ENCODE results near the gene MRPL53.

DNA sequence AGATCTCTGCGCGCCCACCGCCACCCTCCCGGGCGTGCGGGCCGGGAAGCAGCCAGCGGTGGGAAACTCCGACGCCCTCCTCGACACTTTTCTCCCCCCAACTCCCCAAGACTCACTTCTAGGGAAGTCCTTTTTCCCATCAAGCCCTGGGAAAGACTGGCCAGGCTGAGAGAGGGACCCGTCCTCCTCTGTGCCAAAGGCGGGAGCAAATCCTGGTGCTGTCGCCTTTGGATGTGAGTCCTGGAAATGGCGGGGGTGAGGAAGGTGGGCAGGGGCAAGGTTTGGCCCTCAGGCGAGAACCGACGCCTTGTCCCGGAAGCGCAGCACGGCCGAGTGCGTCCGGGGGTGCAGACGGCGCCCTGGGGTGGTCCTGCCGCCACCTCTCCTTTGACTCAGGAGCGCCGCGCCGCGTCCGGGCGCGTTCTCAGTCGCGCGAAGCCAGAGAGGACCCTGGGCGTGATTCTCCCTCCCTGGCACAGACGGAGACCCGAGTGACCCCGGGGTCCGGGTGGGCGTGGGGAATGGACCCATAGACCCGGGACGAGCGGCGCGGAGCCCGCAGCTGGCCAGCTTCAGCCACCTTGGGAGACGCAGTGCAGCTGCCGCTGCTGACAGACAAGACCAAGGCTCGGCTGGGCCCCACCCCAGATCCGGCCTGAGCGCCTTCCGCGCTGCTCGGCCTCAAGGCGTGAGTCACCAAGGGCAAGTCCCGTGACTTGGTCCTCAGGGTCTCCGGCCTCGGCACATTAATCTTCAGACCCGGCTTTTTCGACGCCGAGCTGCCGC, 30.4 kb upstream of the MRPL53 start:
- TF ChIP-seq CTCF (IDR thresholded peaks at IDR 0.05), result no peak
- TF ChIP-seq JUN (CRISPR knock-in tag; IDR thresholded peaks at IDR 0.05), result no peak
- TF ChIP-seq CREM (CRISPR knock-in tag; IDR thresholded peaks at IDR 0.05), result no peak
- TF ChIP-seq, protein P1, sequence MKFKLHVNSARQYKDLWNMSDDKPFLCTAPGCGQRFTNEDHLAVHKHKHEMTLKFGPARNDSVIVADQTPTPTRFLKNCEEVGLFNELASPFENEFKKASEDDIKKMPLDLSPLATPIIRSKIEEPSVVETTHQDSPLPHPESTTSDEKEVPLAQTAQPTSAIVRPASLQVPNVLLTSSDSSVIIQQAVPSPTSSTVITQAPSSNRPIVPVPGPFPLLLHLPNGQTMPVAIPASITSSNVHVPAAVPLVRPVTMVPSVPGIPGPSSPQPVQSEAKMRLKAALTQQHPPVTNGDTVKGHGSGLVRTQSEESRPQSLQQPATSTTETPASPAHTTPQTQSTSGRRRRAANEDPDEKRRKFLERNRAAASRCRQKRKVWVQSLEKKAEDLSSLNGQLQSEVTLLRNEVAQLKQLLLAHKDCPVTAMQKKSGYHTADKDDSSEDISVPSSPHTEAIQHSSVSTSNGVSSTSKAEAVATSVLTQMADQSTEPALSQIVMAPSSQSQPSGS (CRISPR knock-in tag; IDR thresholded peaks at IDR 0.05; ENCODE audit: borderline replicate concordance, low read depth), result no peak
- TF ChIP-seq, protein P2, sequence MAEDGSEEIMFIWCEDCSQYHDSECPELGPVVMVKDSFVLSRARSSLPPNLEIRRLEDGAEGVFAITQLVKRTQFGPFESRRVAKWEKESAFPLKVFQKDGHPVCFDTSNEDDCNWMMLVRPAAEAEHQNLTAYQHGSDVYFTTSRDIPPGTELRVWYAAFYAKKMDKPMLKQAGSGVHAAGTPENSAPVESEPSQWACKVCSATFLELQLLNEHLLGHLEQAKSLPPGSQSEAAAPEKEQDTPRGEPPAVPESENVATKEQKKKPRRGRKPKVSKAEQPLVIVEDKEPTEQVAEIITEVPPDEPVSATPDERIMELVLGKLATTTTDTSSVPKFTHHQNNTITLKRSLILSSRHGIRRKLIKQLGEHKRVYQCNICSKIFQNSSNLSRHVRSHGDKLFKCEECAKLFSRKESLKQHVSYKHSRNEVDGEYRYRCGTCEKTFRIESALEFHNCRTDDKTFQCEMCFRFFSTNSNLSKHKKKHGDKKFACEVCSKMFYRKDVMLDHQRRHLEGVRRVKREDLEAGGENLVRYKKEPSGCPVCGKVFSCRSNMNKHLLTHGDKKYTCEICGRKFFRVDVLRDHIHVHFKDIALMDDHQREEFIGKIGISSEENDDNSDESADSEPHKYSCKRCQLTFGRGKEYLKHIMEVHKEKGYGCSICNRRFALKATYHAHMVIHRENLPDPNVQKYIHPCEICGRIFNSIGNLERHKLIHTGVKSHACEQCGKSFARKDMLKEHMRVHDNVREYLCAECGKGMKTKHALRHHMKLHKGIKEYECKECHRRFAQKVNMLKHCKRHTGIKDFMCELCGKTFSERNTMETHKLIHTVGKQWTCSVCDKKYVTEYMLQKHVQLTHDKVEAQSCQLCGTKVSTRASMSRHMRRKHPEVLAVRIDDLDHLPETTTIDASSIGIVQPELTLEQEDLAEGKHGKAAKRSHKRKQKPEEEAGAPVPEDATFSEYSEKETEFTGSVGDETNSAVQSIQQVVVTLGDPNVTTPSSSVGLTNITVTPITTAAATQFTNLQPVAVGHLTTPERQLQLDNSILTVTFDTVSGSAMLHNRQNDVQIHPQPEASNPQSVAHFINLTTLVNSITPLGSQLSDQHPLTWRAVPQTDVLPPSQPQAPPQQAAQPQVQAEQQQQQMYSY (CRISPR knock-in tag; IDR thresholded peaks at IDR 0.05), result peak; percentile 35
- TF ChIP-seq, protein P3, sequence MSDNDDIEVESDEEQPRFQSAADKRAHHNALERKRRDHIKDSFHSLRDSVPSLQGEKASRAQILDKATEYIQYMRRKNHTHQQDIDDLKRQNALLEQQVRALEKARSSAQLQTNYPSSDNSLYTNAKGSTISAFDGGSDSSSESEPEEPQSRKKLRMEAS (CRISPR knock-in tag; IDR thresholded peaks at IDR 0.05), result peak; percentile 57; the same call in 1 of the 2 replicates
- TF ChIP-seq, protein P4, sequence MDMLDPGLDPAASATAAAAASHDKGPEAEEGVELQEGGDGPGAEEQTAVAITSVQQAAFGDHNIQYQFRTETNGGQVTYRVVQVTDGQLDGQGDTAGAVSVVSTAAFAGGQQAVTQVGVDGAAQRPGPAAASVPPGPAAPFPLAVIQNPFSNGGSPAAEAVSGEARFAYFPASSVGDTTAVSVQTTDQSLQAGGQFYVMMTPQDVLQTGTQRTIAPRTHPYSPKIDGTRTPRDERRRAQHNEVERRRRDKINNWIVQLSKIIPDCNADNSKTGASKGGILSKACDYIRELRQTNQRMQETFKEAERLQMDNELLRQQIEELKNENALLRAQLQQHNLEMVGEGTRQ (CRISPR knock-in tag; IDR thresholded peaks at IDR 0.05), result peak; percentile 18; the same call in 1 of the 2 replicates
- TF ChIP-seq ZNF671 (CRISPR knock-in tag; IDR thresholded peaks at IDR 0.05), result no peak

All from WTC11 (cell line).